Glutamatergic neuron (in vitro differentiated cells): ENCODE measurements around the gene SNRPA. TPM values are rescaled to one million over a fixed set of nuclear protein-coding genes. Genes with fewer than 3 reads are reported as not detected.
A peak's percentile ranks its signal among the peaks of the same experiment; 100 is the strongest.
"Not testable (repeated sequence)": the region's sequence is repeated elsewhere in the genome, so short reads cannot be mapped to it uniquely, and the experiment has no call there.

Source experiments
- DNase-seq: peaks from one replicate; pipeline ENCODE4 v3.0.0; 2022
- H3K27ac Mint-ChIP-seq: one replicate; pipeline ENCODE4 v1.8.0; 2020; ENCODE audit warnings: mild to moderate bottlenecking, mixed read lengths, inconsistent platforms; ENCODE audit not compliant: unreplicated experiment
- H3K27me3 Mint-ChIP-seq: one replicate; pipeline ENCODE4 v1.8.0; 2020; ENCODE audit warnings: mild to moderate bottlenecking, moderate library complexity, mixed read lengths, inconsistent platforms; ENCODE audit not compliant: unreplicated experiment
- H3K36me3 Mint-ChIP-seq: one replicate; pipeline ENCODE4 v1.8.0; 2020; ENCODE audit warnings: mild to moderate bottlenecking, mixed read lengths, inconsistent platforms; ENCODE audit not compliant: unreplicated experiment
- H3K4me1 Mint-ChIP-seq: one replicate; pipeline ENCODE4 v1.8.0; 2020; ENCODE audit warnings: mild to moderate bottlenecking, low read depth, mixed read lengths, inconsistent platforms; ENCODE audit not compliant: unreplicated experiment
- H3K4me3 Mint-ChIP-seq: one replicate; pipeline ENCODE4 v1.8.0; 2020; ENCODE audit warnings: mild to moderate bottlenecking, mixed read lengths, inconsistent platforms; ENCODE audit not compliant: unreplicated experiment
- H3K9me3 Mint-ChIP-seq: one replicate; pipeline ENCODE4 v1.8.0; 2020; ENCODE audit warnings: mild to moderate bottlenecking, moderate library complexity, mixed read lengths, inconsistent platforms; ENCODE audit not compliant: unreplicated experiment
- total RNA-seq: library from RNA; stranded (reverse); fragmentation: NEBNext Ultra II Directional; extraction: Animal tissue kit (Norgen Biotek cat#: 25700); gene quantifications from one replicate; pipeline ENCODE4 v1.2.1, GENCODE V29; 2021; ENCODE audit not compliant: unreplicated experiment
- TF ChIP-seq, protein P1 (sequence below): fragments of 200-600 bp; sonication (generic); IDR thresholded peaks from one replicate; pipeline ENCODE4 v1.5.0; 2021; ENCODE audit not compliant: partially characterized antibody, unreplicated experiment

Gene SNRPA
- total RNA-seq, 1 donor from 2014 or later: 70.3 TPM

DNA sequence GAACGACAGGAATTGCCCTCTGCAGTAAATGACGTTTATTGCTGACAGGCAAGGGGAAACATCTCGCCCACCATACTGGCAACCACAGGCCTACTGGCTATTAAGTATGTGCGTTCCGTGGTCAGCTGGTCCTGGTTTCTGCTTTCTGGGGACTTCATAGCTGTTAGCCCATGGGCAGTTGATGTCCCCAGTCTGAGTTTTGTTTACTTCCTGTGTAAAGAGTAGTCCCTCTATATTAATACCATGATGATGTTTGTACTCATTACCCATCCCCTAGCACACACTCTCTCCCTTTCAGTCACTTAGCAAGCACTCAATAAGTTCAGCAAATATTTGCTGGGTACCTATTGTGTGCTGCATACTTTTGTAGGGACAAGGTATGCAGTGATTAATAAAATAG is 17.9 kb downstream of the SNRPA start:
- Mint-ChIP-seq H3K4me1 (no peaks in the 10 kb centered on the region), H3K4me3 (no peak overlapping the region), H3K36me3 (peaks cover 6% of the 10 kb centered on the region), H3K27ac (no peak overlapping the region), H3K27me3 (peaks cover 2% of the 10 kb centered on the region), H3K9me3 (no peaks in the 10 kb centered on the region)
- no peak for DNase-seq
- TF ChIP-seq, protein P1, sequence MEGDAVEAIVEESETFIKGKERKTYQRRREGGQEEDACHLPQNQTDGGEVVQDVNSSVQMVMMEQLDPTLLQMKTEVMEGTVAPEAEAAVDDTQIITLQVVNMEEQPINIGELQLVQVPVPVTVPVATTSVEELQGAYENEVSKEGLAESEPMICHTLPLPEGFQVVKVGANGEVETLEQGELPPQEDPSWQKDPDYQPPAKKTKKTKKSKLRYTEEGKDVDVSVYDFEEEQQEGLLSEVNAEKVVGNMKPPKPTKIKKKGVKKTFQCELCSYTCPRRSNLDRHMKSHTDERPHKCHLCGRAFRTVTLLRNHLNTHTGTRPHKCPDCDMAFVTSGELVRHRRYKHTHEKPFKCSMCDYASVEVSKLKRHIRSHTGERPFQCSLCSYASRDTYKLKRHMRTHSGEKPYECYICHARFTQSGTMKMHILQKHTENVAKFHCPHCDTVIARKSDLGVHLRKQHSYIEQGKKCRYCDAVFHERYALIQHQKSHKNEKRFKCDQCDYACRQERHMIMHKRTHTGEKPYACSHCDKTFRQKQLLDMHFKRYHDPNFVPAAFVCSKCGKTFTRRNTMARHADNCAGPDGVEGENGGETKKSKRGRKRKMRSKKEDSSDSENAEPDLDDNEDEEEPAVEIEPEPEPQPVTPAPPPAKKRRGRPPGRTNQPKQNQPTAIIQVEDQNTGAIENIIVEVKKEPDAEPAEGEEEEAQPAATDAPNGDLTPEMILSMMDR: no peak

DNA sequence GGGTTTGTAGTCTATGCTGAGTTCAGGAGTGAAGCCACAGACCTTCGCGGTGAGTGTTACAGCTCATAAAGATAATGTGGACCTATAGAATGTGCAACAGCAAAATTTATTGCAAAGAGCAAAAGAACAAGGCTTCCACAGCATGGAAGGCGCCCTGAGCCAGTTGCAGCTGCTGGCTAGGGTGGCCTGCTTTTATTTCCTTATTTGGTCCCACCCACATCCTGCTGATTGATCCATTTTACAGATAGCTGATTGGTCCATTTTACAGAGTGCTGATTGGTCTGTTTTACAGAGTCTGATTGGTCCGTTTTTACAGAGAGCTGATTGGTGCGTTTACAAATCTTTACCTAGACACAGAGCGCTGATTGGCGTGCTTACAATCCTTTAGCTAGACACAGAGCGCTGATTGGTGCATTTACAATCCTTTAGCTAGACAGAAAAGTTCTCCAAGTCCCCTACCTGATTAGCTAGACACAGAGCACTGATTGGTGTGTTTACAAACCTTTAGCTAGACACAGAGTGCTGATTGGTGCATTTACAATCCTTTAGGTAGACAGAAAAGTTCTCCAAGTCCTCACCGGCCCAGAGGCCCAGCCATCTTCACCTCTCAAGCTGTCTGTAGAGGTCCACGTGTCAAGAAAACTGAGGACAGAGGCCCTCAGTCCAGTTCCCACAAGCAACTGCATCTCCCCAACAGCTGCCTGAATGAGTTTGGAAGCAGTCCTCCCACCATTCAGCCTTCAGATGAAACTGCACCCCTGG is 20.3 kb downstream of the SNRPA start:
- H3K27ac Mint-ChIP-seq: peak overlapping the region; percentile 0
- H3K4me1 Mint-ChIP-seq, H3K36me3 Mint-ChIP-seq, DNase-seq, H3K4me3 Mint-ChIP-seq, H3K9me3 Mint-ChIP-seq, H3K27me3 Mint-ChIP-seq: not testable (repeated sequence)

DNA sequence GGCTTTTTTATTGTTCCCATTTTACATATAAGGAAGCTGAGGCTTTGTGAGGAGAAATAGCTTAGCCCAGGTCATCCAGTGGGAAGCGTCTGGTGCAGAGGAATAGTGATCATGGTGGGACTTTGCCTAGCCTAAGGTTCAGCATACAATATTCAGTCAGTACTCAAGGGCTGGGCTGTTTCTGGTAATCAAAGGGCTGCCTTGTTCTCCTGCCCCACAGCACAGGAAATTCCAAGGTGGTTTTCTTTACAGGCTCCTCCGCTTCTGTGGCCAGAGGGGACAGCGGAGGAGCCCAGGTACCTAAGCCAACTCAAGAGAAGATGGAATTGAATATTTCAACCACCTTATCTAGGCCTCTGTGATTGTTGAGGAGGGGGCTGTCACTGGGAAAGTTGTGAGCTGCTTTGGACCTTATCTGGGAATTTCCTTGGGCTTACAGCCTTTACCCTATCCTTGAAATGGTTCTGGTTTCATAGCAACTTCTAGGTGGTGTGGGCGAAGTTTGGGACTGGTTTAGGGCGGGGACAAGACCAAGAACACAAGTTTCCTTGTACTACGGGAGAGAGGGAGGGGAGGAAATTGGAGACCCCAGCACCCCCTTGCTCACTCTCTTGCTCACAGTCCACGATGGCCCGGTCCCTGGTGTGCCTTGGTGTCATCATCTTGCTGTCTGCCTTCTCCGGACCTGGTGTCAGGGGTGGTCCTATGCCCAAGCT is 24.1 kb downstream of the SNRPA start, which contains the start of gene MIA:
TSS of gene MIA (plus strand) at position 606 of the 716 bp plus-strand sequence. CDS start at position 628, 22 bp downstream.
- peaks cover 4% of the 10 kb centered on the region for H3K27me3 Mint-ChIP-seq
- no peak within 1 kb of the TSS for H3K27ac Mint-ChIP-seq

DNA sequence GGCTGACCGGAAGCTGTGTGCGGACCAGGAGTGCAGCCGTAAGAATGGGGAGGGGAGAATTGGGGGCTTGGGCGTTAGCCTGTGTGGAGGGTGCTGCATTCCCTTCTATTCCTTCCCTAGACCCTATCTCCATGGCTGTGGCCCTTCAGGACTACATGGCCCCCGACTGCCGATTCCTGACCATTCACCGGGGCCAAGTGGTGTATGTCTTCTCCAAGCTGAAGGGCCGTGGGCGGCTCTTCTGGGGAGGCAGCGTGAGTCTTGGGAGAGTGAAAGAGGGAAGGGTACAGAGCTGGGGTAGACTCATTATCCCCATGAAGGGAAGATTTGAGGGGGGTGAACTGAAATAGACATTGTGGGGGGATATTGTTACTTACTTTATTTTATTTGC is 24.6 kb downstream of the SNRPA start:
- peaks cover 7% of the 10 kb centered on the region for H3K4me1 Mint-ChIP-seq
- no peaks in the 10 kb centered on the region for H3K36me3 Mint-ChIP-seq
- H3K4me3 Mint-ChIP-seq: no peak overlapping the region
- peaks cover 13% of the 10 kb centered on the region for H3K9me3 Mint-ChIP-seq
- H3K27ac Mint-ChIP-seq: no peak overlapping the region
- TF ChIP-seq, protein P1: no peak
- no peak for DNase-seq
- peaks cover 4% of the 10 kb centered on the region for H3K27me3 Mint-ChIP-seq

More for the DNA sequence above, 24.1 kb downstream of the SNRPA start, which contains the start of gene MIA:
- TF ChIP-seq, protein P1: no peak
- H3K4me1 Mint-ChIP-seq: peaks cover 7% of the 10 kb centered on the region
- no peaks in the 10 kb centered on the region for H3K36me3 Mint-ChIP-seq
- H3K4me3 Mint-ChIP-seq: no peak within 1 kb of the TSS
- peaks cover 12% of the 10 kb centered on the region for H3K9me3 Mint-ChIP-seq
- DNase-seq: no peak

DNA sequence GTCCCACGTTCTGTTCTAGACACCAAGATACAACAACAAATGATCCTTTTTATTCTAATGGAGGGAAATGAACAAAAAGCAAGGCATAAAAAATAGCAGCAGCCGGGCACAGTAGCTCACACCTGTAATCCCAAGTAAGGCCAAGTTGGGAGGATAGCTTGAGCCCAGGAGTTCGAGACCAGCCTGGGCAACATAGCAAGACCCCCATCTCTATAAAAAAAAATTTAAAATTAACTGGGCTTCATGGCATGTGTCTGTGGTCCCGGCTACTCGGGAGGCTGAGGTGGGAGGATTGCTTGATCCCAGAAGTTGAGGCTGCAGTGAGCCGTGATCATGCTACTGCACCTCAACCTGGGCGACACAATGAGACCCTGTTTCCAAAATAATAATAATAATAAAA is 25.4 kb downstream of the SNRPA start:
- Mint-ChIP-seq H3K27me3 (peaks cover 4% of the 10 kb centered on the region), H3K9me3 (peaks cover 13% of the 10 kb centered on the region), H3K27ac (peak overlapping the region; percentile 99), H3K4me1 (peaks cover 7% of the 10 kb centered on the region), H3K4me3 (no peak overlapping the region), H3K36me3 (no peaks in the 10 kb centered on the region)
- TF ChIP-seq, protein P1: no peak
- DNase-seq: no peak
